ENCODE data around the gene FBRS. TPM values are rescaled to one million over a fixed set of nuclear protein-coding genes. Genes with fewer than 3 reads are reported as not detected.
A peak's percentile ranks its signal among the peaks of the same experiment; 100 is the strongest.

The FBRS gene
- total and polyA plus RNA-seq, 11 donors, result 16.3 to 38.3 (median 31.9) TPM

DNA sequence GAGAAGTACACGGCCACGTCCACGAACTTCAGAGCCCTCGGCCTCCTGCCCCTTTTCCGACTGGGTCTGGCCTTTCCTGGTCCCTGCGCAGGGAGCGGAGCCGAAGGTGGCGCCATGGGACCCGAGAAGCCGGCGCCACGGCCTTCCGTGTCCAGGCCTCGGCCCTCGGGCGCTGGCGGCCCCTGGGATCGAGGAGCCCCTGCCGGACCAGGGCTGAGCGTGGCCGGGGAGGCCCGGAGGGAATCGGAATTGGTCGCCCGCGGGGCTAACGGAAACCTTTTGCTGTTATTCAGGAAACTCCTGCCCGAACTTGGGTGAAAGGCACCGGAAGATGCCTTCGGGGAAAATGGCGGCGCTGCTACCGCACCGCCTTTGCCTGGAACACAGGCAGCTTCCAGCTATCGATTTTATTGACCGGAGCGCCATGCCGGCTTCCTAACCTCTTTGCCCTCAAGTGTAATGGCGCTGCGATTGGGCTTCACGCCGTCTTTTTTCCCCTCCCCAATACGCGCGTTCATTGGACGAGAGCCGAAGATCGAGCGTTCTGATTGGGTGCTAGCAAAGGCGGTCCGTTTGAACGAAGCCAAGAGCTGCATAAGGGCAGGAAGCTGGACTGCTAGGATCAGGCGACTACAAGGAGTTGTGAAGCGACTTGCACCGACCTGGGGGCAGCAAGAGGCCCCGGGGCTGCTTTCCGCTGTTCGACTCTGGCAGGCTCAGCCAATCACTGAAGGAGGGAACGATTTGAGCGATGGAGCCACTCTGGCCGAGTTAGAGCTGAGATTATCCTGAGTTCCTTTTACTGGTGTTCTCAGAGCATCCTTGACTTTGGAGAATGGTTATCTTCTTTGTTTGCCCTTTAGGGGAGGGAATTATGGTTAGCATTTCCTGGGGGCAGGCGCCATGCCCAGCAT lies 48.0 kb upstream of the FBRS start, which contains the start of gene ZNF689:
Gene ZNF689, minus strand, starts transcription at position 464 of the 914 bp plus-strand sequence. Its CDS starts 348 bp downstream, at position 116.
- Histone ChIP-seq H3K4me3 (peak within 1 kb of the TSS; percentile 64 to 99 (median 88)), H3K4me1 (peaks cover 0 to 47% (median 10%) of the 10 kb centered on the region in 12 donors), H3K36me3 (peaks cover 0 to 32% (median 30%) of the 10 kb centered on the region in 9 donors), H3K9me3 (no peaks in the 10 kb centered on the region), H3K27me3 (no peaks in the 10 kb centered on the region), H3K27ac (peak within 1 kb of the TSS; percentile 84 to 99 (median 97))
- ATAC-seq, result peak; percentile 95 to 99 (median 97)
- intact Hi-C loops (cut with DNase I), result loop anchor here in 6 of 10 donors (2.0 to 10.0 kb wide), 5 partner anchors 19 to 168 kb away; partner anchors contain the start of genes SEPHS2 (in 4 of the 6) and ZNF785 (in 1 of the 6)
- TF ChIP-seq POLR2A (IDR thresholded peaks at IDR 0.05), result peak in 1 of 2 donors; percentile 50
- TF ChIP-seq, protein P1, sequence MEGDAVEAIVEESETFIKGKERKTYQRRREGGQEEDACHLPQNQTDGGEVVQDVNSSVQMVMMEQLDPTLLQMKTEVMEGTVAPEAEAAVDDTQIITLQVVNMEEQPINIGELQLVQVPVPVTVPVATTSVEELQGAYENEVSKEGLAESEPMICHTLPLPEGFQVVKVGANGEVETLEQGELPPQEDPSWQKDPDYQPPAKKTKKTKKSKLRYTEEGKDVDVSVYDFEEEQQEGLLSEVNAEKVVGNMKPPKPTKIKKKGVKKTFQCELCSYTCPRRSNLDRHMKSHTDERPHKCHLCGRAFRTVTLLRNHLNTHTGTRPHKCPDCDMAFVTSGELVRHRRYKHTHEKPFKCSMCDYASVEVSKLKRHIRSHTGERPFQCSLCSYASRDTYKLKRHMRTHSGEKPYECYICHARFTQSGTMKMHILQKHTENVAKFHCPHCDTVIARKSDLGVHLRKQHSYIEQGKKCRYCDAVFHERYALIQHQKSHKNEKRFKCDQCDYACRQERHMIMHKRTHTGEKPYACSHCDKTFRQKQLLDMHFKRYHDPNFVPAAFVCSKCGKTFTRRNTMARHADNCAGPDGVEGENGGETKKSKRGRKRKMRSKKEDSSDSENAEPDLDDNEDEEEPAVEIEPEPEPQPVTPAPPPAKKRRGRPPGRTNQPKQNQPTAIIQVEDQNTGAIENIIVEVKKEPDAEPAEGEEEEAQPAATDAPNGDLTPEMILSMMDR (IDR thresholded peaks at IDR 0.05), result peak in 1 of 12 donors; percentile 10
- DNase-seq, result peak; percentile 93 to 95 (median 94)
- WGBS, 4 donors, result 1 to 2% (median 1%) methylated on average over 33 to 63 of the region's 63 CpGs

DNA sequence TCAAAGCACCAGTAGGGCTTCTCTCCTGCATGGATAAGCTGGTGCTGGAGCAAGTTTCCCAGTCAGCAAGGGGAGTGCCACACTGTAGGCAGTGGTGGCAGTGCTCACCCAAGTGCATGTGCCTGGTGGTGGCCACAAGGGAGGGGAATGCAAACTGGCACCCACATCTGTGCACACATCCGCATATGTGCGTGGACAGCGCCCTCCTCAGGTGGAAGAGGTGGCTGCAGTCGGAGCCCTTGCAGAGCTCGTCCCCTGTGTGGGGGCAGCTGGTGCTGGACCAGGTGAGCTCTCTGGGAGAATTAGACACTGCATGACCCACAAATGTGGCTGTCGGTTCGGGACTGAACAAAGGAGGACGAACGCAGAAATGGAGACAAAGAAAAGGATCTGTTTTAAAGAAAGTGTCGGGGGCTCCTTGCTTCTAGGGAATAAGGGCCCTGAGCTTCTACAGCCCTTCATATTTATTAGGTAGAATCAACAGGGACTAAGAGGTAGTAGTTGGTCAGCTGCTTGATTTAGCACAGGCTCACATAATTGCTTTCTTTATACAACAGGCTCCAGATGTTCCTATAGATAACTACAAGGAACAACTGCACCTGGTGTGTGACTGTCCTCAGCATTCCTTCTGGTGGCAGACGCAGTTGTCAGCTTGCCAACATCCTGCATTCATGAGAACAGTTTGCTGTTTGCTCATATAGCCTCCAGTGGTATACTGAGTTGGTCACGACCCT lies 42.7 kb upstream of the FBRS start:
- TF ChIP-seq POLR2A (IDR thresholded peaks at IDR 0.05), result no peak
- TF ChIP-seq, protein P1 (IDR thresholded peaks at IDR 0.05), result peak in 11 of 12 donors; percentile 30 to 57 (median 45)
- intact Hi-C loops (cut with DNase I), result loop anchor here in 2 of 10 donors (5.0 to 10.0 kb wide), 2 partner anchors 168 to 171 kb away; partner anchors contain the start of gene SEPHS2 (in 2 of the 2)
- DNase-seq (peak; percentile 19 to 75 (median 48)), ATAC-seq (peak in 3 of 4 donors; percentile 64 to 76 (median 72))
- 36 to 56% (median 37%) methylated on average over 9 to 12 of the region's 12 CpGs for WGBS, 4 donors
- Histone ChIP-seq H3K9me3 (no peaks in the 10 kb centered on the region), H3K36me3 (no peaks in the 10 kb centered on the region), H3K27ac (no peak overlapping the region), H3K4me1 (peaks cover 0 to 12% (median 0%) of the 10 kb centered on the region in 12 donors), H3K27me3 (no peaks in the 10 kb centered on the region), H3K4me3 (no peak overlapping the region)

DNA sequence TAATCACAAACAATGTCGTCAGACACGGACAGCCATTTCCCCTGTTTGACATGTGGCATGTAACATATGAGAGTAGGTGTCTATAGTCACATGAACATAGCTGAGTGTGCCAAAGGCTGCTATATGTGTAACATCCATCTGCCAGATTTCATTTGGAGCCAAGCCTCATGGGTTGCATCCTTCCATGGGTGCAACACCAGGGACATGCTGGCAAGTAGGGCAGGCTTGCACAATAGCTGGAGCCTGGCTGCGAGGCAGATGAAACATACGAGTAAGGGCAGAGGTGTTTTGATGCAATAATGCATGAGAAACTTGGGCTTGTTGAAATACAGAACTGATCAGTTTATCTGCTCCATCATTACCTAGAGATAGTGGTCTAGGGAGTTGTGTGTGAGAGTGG lies 39.0 kb upstream of the FBRS start:
- no peaks in the 10 kb centered on the region for H3K27me3 ChIP-seq
- no peak overlapping the region for H3K4me3 ChIP-seq
- ATAC-seq (no peak), DNase-seq (no peak)
- H3K9me3 ChIP-seq, result no peaks in the 10 kb centered on the region
- 83 to 90% (median 86%) methylated on average over 4 of the region's 4 CpGs for WGBS, 4 donors
- intact Hi-C loops (cut with DNase I), result loop anchor here in 2 of 10 donors (5.0 to 10.0 kb wide), 2 partner anchors 172 to 174 kb away; partner anchors contain the start of gene SEPHS2 (in 2 of the 2)
- TF ChIP-seq, protein P1 (IDR thresholded peaks at IDR 0.05), result no peak
- TF ChIP-seq POLR2A (IDR thresholded peaks at IDR 0.05), result no peak
- peaks cover 0 to 7% (median 0%) of the 10 kb centered on the region in 12 donors for H3K4me1 ChIP-seq
- H3K36me3 ChIP-seq, result no peaks in the 10 kb centered on the region
- H3K27ac ChIP-seq, result no peak overlapping the region
